ENCODE measurements around the gene LMO7. TPM values are rescaled to one million over a fixed set of nuclear protein-coding genes. Genes with fewer than 3 reads are reported as not detected.

LMO7 gene
- total and polyA plus RNA-seq, 4 donors: 17.5 to 69.6 (median 38.2) TPM

- TF ChIP-seq CTCF (IDR thresholded peaks at IDR 0.05; ENCODE audit: low read depth, low read length, missing input control): no peak
Measured at GRCh38 chr13:75770164-75770563, 134.0 kb downstream of the LMO7 start (continued).

- no peak overlapping the region for H3K9ac ChIP-seq (ENCODE audit: low read depth in 1 of 2, low read length in 2 of 2)
- no peak for TF ChIP-seq NR2F2 (IDR thresholded peaks at IDR 0.05)
- no peak for TF ChIP-seq HNF4G (IDR thresholded peaks at IDR 0.05)
- TF ChIP-seq RAD21 (IDR thresholded peaks at IDR 0.05): no peak
- H3K27ac ChIP-seq (ENCODE audit: low read depth in 1 of 2, low read length in 2 of 2): peak overlapping the region in 1 of 2 donors; percentile 27
- H3K27me3 ChIP-seq (ENCODE audit: control insufficient read depth in 4 of 4, insufficient read depth in 4 of 4, low read length in 3 of 4): no peaks in the 10 kb centered on the region
- no peak overlapping the region for H3K4me3 ChIP-seq (ENCODE audit: low read depth in 1 of 3, low read length in 3 of 3)
- DNase-seq (ENCODE audit: low spot score): no peak
- no peaks in the 10 kb centered on the region for H3K36me3 ChIP-seq (ENCODE audit: control insufficient read depth in 4 of 4, insufficient read depth in 3 of 4, low read depth in 1 of 4, low read length in 3 of 4)
- peaks cover 12 to 37% (median 20%) of the 10 kb centered on the region in 4 donors for H3K4me1 ChIP-seq (ENCODE audit: control insufficient read depth in 4 of 4, insufficient read depth in 4 of 4, low read length in 3 of 4)
- H3K9me3 ChIP-seq (ENCODE audit: control insufficient read depth in 4 of 4, low read length in 3 of 4): no peaks in the 10 kb centered on the region
- WGBS: 31% methylated on average over 3 of the region's 3 CpGs
Measured at GRCh38 chr13:75770592-75771011, 134.5 kb downstream of the LMO7 start.

GRCh38 chr13:75771226-75771625 is 135.1 kb downstream of the LMO7 start:
- TF ChIP-seq SP1 (IDR thresholded peaks at IDR 0.05) (no peak), REST (IDR thresholded peaks at IDR 0.05) (no peak), HNF4G (IDR thresholded peaks at IDR 0.05) (no peak), HNF4A (conservative IDR thresholded peaks at IDR 0.05) (no peak), YY1 (IDR thresholded peaks at IDR 0.05) (no peak), TAF1 (conservative IDR thresholded peaks at IDR 0.05) (no peak), ZBTB33 (IDR thresholded peaks at IDR 0.05) (no peak), FOXA2 (IDR thresholded peaks at IDR 0.05) (no peak), FOXA1 (IDR thresholded peaks at IDR 0.05) (no peak), RAD21 (IDR thresholded peaks at IDR 0.05) (no peak), JUND (IDR thresholded peaks at IDR 0.05) (no peak), GABPA (IDR thresholded peaks at IDR 0.05 in 1 of 2, conservative IDR thresholded peaks at IDR 0.05 in 1 of 2) (no peak), EGR1 (IDR thresholded peaks at IDR 0.05; ENCODE audit: low read depth in 2 of 2) (no peak), NR2F2 (IDR thresholded peaks at IDR 0.05) (no peak), ATF3 (IDR thresholded peaks at IDR 0.05) (no peak), CTCF (IDR thresholded peaks at IDR 0.05; ENCODE audit: low read depth, low read length, missing input control) (no peak), RXRA (IDR thresholded peaks at IDR 0.05) (no peak), MAX (IDR thresholded peaks at IDR 0.05) (no peak)
- Histone ChIP-seq H3K27me3 (ENCODE audit: control insufficient read depth in 4 of 4, insufficient read depth in 4 of 4, low read length in 3 of 4) (no peaks in the 10 kb centered on the region), H3K36me3 (ENCODE audit: control insufficient read depth in 4 of 4, insufficient read depth in 3 of 4, low read depth in 1 of 4, low read length in 3 of 4) (no peaks in the 10 kb centered on the region), H3K27ac (ENCODE audit: low read depth in 1 of 2, low read length in 2 of 2) (peak overlapping the region in 1 of 2 donors; percentile 27), H3K9me3 (ENCODE audit: control insufficient read depth in 4 of 4, low read length in 3 of 4) (no peaks in the 10 kb centered on the region), H3K4me1 (ENCODE audit: control insufficient read depth in 4 of 4, insufficient read depth in 4 of 4, low read length in 3 of 4) (peaks cover 10 to 35% (median 16%) of the 10 kb centered on the region in 4 donors), H3K9ac (ENCODE audit: low read depth in 1 of 2, low read length in 2 of 2) (no peak overlapping the region), H3K4me3 (ENCODE audit: low read depth in 1 of 3, low read length in 3 of 3) (no peak overlapping the region)
- 25% methylated on average over 1 of the region's 1 CpG for WGBS
- no peak for DNase-seq (ENCODE audit: low spot score)
